HL-60 (cell line): ENCODE results near the gene SLC25A53.

ENCODE experiments used
- DNase-seq, 2 experiments: peaks; one replicate each; pipeline ENCODE4 v3.0.0-alpha.2; 2010 to 2020; ENCODE audit warnings: low read depth in 1 of 2, low spot score in 1 of 2
- H3K27ac ChIP-seq: fragments of 250-450 bp; sonication (Bioruptor Pico); replicated peaks from 2 replicates; pipeline ENCODE4 v1.5.1; 2020; ENCODE audit warnings: mild to moderate bottlenecking, moderate library complexity
- H3K27me3 ChIP-seq: fragments of 250-450 bp; sonication (Bioruptor Pico); 2 replicates; pipeline ENCODE4 v1.5.1; 2021; ENCODE audit warnings: mild to moderate bottlenecking, moderate library complexity; ENCODE audit not compliant: insufficient read depth, poor library complexity, severe bottlenecking
- H3K4me3 ChIP-seq: replicated peaks from 2 replicates; pipeline ENCODE4 v1.5.1; 2011; ENCODE audit warnings: mild to moderate bottlenecking, control low read depth, low read length; ENCODE audit not compliant: insufficient read depth
- CTCF ChIP-seq: IDR thresholded peaks from one replicate; pipeline ENCODE4 v1.5.1; 2011; ENCODE audit warnings: low read length, control low read depth, inconsistent platforms; ENCODE audit not compliant: insufficient read depth
- GABPA ChIP-seq: IDR thresholded peaks from 2 replicates; pipeline ENCODE4 v1.6.1; 2012; ENCODE audit warnings: low read depth
- POLR2AphosphoS5 ChIP-seq: IDR thresholded peaks from 2 replicates; pipeline ENCODE4 v1.6.1; 2012; ENCODE audit warnings: low read depth
- REST ChIP-seq: IDR thresholded peaks from 2 replicates; pipeline ENCODE4 v1.6.1; 2012; ENCODE audit warnings: low read depth; ENCODE audit not compliant: insufficient replicate concordance
- SPI1 ChIP-seq: IDR thresholded peaks from 2 replicates; pipeline ENCODE4 v1.6.1; 2012; ENCODE audit warnings: low read depth, mild to moderate bottlenecking, borderline replicate concordance

SLC25A53 gene

GRCh38 chrX:104151037-104151436, 5.8 kb downstream of the SLC25A53 start:
- TF ChIP-seq SPI1 (no peak), GABPA (no peak), REST (no peak), POLR2AphosphoS5 (no peak), CTCF (no peak)
- H3K27ac ChIP-seq = no peak overlapping the region
- H3K4me3 ChIP-seq = no peak overlapping the region
- no peak for DNase-seq
- no peaks in the 10 kb centered on the region for H3K27me3 ChIP-seq

GRCh38 chrX:104141087-104141760, 15.6 kb downstream of the SLC25A53 start:
- DNase-seq = no peak
- H3K27ac ChIP-seq = no peak overlapping the region
- H3K4me3 ChIP-seq = no peak overlapping the region
- TF ChIP-seq REST (no peak), CTCF (no peak), SPI1 (no peak), POLR2AphosphoS5 (no peak), GABPA (no peak)
- no peaks in the 10 kb centered on the region for H3K27me3 ChIP-seq

- H3K4me3 ChIP-seq = no peak overlapping the region
- H3K27ac ChIP-seq = no peak overlapping the region
- no peak for DNase-seq
- no peak for TF ChIP-seq GABPA
- TF ChIP-seq SPI1 = no peak
- TF ChIP-seq CTCF = no peak
- H3K27me3 ChIP-seq = no peaks in the 10 kb centered on the region
Measured at GRCh38 chrX:104137496-104137895, 19.3 kb downstream of the SLC25A53 start.
